HG03196 (cell line): ENCODE measurements around the gene RGS17.

ENCODE experiments used
- ATAC-seq: cut with Tn5 transposase; IDR thresholded peaks from one replicate; pipeline ENCODE4 v1.9.1; 2021; ENCODE audit not compliant: unreplicated experiment

Gene RGS17

DNA sequence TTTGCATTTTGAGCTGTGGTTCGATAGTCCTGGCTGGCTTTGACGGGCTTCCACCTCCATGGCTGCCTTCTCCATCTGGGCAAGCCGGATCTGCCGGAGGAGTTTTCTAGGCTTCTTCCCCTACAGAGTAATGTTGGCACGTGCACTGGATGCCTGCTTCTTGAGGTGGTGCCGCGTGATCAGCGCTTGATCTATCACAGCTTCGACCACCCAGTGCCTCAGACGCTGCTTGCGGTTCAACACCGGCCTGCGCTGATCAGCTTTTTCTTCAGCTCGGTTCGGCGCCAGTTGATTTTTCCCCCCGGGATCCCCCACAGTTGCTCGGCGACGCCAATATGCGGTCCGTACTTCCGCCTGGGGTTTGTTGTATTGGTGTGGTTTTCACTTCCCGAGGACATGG is 171.7 kb downstream of the RGS17 start:
- ATAC-seq: no peak

DNA sequence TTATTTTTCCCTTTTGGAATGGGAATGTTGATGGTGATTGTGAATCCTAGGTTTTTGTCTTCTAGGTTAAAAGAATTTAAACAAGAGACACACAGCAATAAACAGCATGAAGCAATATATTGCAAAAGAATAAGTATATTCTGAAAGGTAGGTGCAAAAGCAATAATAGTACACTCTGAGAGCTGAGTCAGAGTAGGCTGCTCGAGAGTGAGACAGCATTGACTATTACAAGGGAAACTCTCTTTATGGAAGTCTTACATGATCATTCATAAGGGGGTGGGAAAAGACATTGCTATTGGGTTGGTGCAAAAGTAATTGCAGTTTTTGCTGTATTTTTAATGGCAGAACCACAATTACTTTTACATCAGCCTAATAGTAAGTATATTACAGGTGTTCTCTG is 173.3 kb downstream of the RGS17 start:
- no peak for ATAC-seq
